Stimulated activated CD8-positive, alpha-beta memory T cell treated with anti-CD3 and anti-CD28 coated beads, Interleukin-4, amount 100 ng/mL, for 48 hours (primary cell): Measurements from ENCODE around the gene TPD52L2.

Experiments
- DNase-seq: peaks from one replicate; pipeline ENCODE4 v3.0.0-alpha.2; 2020

TPD52L2 gene

DNA sequence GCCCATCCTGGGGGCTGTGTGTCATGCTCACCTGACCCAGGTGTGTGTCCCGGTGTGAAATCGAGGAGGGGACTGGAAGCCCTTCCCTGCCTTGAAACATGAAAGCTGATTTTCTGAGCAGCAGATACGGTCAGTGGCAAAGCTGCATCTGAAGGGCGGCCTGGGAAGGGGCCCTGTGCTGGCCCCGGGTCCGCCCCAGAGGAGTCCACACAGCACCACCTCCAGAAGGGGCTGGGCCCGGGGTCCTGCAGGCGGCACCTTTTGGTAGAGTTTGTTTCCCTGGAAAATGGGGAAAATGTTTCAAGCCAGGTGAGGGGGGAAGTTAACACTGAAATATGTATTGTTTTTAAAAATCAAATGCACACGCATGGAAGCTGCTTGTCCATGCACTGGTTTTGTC, 70.4 kb downstream of the TPD52L2 start:
- no peak for DNase-seq

DNA sequence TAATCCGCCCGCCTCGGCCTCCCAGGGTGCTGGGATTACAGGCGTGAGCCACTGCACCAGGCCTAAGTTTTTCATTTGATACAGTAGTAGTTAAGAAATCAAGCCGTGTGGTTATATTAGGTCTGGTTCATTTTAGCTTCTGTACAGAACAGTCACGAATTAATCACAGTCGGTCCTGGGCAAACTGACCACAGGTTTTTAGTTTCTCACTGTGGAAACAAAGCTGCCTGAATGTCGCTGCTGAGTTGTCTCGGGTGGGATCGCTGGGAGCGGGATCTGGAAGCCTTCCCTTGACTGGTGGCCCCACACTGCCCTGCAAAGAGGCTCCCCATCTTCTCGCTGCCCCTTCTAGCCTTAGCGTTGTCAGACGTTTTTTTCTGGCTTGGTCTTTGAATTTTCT, 72.5 kb downstream of the TPD52L2 start:
- DNase-seq, result no peak

DNA sequence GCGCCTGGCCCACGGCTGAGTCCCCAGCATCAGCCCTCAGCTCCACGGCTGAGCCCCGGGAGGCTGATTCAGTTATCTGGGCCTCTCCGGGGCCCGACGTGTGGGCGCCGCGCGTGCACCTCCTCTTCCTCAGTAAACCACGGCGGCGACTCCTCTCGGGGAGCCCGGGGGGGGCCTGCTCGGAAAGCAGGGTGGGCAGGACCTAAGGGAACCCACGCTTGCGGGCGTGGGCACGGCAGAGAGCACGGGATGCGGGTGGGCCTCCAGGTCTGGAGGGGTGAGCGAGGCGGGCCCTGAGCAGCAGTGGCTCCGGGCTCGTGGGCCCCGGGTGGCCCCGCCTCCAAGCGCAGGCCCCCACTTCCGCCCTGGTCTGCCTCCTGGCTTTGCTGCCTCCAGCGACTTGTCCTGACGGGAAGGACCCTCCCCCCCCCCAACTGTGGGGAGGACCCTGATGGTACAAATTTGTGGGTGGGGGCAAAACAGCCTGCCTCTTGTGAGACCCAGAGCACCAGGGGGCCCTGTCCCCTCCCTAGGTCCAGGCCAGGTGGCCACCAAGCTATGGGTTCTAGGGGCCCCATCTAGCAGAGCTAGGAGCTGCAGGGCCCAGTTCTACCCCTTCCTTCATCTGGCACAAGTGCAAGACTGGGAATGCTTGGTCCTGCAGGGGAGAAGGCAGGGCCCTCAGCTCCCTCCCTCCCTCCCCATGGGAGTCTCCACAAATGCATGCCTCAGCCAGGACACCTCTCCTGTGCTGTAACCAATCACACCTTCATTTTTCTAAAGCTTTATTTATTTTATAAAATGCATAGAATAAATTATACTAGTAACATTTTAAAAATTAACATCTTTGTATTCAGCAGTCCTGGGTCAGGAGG, 74.2 kb downstream of the TPD52L2 start:
- DNase-seq, result no peak

DNA sequence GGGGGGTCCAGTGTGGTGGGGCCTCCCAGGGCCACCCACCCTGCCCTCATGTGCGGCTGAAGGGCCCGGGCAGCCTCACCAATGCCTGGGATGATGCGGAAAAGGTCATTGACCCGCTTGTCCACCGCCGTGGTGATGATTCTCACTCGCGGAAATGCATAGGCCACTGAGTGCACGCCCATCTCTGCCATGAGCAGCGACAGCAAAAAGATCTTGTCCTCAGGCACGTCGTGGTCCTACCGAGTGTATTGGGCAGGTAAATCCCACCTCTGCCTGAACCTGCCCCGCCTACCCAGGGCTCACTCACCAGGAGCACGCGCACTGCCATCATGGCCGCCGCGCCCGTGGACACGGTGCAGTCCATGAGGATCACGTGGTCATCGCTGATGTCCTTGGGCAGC, 75.0 kb downstream of the TPD52L2 start:
- no peak for DNase-seq

DNA sequence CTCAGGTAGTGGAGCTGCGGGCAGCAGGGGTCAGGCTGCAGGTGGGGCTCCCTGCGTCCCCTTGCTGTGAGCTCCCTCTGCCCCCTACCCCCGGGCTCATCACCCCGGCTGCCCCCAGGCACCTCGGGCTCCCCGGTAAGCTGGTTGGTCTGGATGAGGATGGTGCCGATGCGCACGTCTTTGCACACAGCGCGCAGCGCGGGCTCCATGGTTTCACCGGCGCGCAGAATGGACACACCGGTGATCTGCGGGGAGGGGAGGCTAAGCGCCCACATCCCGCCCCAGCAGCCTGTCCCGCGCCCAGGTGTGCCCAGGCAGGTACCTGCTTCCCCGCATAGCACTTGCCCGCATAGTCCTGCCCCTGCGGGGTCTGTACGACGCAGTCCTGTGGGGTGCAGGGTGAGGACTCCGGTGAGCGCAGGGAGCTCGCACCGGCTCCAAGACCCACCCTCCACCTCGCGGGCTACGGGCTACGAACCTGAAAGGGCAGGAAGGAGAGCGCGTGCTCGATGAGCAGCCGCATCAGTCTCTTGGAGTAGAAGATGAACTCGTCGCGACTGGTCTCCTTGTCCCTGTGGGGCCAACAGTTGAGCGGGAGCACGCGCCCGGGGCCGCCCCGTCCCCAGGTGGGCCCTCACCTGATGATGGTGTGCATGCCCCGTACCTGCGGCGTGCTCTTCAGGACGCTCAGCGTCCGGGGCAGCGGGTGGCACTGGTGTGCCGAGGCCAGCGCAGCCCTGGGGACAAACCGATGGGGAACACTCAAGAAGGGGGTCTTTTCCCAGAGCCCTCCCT, 75.6 kb downstream of the TPD52L2 start:
- no peak for DNase-seq
